C4-2B (cell line): Measurements from ENCODE around the gene DCAF6.

Experiments used
- CTCF ChIP-seq: fragments of 450-650 bp; conservative IDR thresholded peaks from 2 replicates; pipeline ENCODE4 v1.5.1; 2017; ENCODE audit warnings: mild to moderate bottlenecking
- ZFX ChIP-seq: fragments of 450-650 bp; IDR thresholded peaks from 2 replicates; pipeline ENCODE4 v1.6.1; 2017

GRCh38 chr1:168114845-168115244 is 178.4 kb downstream of the DCAF6 start:
- TF ChIP-seq CTCF, result no peak
- no peak for TF ChIP-seq ZFX
